RWPE1 (cell line): Measurements from ENCODE around the gene FAM3B.

Experiments used
- CTCF ChIA-PET: fragments of 350-600 bp; sonication (Branson Sonifier 250); formaldehyde crosslinking; extraction: SDS; loops from one replicate; lab custom pipeline; 2021; lab: Yijun Ruan, JAX
- POLR2A ChIA-PET: fragments of 400-600 bp; formaldehyde crosslinking; extraction: SDS; loops from one replicate; lab custom pipeline; 2020; ENCODE audit warnings: antibody characterized with exemption; ENCODE audit not compliant: low non-redundant PET; lab: Yijun Ruan, JAX
- DNase-seq: peaks from one replicate; pipeline ENCODE4 v3.0.0; 2012; ENCODE audit warnings: low spot score
- H3K27ac ChIP-seq: fragments of 450-650 bp; 2 replicates; pipeline ENCODE4 v1.5.1; 2017
- TF ChIP-seq, protein P1 (sequence below): fragments of 450-650 bp; conservative IDR thresholded peaks from 2 replicates; pipeline ENCODE4 v1.5.1; 2017; ENCODE audit warnings: low read depth, mild to moderate bottlenecking

The FAM3B gene

DNA sequence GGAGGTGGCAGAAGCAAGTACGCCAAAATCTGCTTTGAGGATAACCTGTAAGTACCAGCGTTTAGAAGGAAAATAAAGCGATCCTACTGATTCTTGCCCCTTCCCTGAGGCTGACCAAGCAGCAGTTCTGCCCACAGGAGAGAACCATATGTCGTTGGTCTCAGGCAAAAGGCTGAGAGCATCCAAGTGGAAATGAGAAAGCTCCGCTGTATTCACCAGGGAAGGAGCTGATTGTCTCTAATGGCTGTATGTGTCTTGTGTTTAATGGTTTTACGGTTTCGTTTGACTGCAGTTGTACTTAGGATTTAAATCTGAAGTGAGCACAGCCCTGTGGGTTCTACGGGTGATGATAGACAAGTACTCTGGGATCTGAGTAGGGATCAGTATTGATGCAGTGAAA is 21.9 kb downstream of the FAM3B start:
- DNase-seq = no peak
- CTCF ChIA-PET = no interaction called here
- POLR2A ChIA-PET = no interaction called here
- TF ChIP-seq, protein P1, sequence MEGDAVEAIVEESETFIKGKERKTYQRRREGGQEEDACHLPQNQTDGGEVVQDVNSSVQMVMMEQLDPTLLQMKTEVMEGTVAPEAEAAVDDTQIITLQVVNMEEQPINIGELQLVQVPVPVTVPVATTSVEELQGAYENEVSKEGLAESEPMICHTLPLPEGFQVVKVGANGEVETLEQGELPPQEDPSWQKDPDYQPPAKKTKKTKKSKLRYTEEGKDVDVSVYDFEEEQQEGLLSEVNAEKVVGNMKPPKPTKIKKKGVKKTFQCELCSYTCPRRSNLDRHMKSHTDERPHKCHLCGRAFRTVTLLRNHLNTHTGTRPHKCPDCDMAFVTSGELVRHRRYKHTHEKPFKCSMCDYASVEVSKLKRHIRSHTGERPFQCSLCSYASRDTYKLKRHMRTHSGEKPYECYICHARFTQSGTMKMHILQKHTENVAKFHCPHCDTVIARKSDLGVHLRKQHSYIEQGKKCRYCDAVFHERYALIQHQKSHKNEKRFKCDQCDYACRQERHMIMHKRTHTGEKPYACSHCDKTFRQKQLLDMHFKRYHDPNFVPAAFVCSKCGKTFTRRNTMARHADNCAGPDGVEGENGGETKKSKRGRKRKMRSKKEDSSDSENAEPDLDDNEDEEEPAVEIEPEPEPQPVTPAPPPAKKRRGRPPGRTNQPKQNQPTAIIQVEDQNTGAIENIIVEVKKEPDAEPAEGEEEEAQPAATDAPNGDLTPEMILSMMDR = no peak
- no peak overlapping the region for H3K27ac ChIP-seq

DNA sequence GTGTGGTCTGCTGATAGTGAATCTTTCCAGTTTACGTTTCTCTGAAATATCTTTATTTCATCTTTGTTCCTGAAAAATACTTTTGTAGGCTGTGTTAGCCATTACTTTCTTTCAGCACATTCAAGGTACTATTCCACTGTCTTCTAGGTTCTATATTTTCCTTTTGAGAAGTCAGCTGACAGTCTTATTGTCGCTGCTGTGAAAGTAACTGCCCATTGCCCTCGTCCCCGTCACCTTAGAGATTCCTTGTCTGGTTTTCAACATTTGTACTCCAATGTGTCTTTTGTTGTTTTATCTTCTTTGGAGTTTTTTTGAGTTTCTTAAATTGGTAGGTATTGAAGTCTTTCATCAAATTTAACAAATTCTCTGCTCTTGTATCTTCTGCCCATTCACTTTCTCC is 25.4 kb downstream of the FAM3B start:
- TF ChIP-seq, protein P1 = no peak
- DNase-seq = no peak
- no peak overlapping the region for H3K27ac ChIP-seq
- CTCF ChIA-PET = no interaction called here
- POLR2A ChIA-PET = no interaction called here

DNA sequence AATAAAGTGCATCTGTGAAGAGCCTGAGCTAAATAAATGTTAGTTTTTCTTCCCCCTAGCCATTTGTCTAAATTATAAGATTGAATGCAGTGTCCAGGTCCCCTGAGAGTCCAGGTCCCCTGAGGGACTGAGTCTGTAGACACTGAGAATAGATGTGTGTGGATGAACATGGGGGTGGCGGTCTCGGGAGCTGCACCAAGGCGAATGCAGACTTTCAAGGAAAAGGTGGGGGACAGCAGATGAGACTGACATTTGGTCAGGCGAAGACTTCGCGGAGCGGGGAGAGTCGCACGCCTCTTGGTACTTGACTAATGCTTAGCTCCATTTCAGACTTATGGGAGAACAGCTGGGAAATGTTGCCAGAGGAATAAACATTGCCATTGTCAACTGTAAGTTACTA is 27.5 kb downstream of the FAM3B start:
- CTCF ChIA-PET = no interaction called here
- POLR2A ChIA-PET = no interaction called here
- DNase-seq = no peak
- H3K27ac ChIP-seq = no peak overlapping the region
- TF ChIP-seq, protein P1 = no peak

DNA sequence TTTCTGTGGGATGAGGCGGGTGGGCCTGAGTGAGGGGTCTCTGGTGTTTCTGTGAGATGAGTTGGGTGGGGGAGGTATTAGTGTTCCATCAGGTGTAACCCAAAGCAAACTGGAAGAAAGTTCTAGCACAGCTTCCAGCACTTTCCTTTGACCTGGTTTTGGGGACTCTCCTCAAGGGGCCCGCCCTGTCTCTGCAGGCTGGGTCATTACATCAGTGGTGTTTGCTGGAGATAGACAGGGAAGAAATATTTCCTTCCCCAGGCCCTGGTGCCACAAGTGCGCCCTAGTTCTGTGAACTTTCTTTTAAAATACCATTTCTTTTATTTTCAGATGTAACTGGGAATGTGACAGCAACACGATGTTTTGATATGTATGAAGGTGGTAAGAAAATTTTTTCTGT is 28.8 kb downstream of the FAM3B start:
- POLR2A ChIA-PET = no interaction called here
- CTCF ChIA-PET = no interaction called here
- no peak overlapping the region for H3K27ac ChIP-seq
- TF ChIP-seq, protein P1 = no peak
- no peak for DNase-seq

DNA sequence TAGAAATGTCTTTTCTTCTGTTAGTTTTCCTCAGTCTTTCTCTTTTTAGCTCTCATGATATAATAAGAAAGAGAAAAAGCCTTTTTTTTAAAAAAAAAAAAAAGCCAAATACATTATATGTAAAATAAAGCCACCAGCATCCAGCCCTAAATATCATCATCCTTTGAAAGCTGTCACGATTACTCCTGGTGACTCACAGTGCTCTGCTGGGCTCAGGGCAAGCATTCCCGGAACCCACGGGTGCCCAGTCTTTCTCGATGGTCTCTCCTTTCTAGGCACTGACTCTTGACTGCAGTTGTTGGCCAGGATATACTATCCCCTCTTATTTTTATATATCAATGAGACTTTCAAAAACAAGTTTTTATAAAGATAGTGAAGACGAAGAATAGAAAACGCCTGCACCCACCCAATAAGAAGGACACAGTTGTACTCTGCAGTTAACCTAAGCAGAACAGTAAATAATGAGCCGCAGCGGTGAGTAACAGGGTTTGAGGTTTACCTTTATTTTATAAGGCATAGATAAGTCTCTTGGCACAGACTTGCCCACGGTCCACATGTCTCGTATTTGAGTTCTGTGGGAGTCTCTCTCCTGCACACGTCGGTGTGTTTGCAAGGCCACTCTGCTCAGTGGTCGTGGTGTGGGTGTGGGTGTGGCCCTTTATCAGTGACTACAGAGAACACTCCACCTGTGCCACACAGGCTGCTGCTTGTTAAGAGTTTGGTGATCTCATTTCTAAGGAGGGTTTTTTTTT is 29.5 kb downstream of the FAM3B start:
- DNase-seq = no peak
- ChIA-PET POLR2A (no interaction called here), CTCF (interaction anchor here (0.6 kb wide), 1 partner anchor 57 kb away, joined by 4 read pairs; no protein-coding TSS in a partner anchor)
- no peak overlapping the region for H3K27ac ChIP-seq
- TF ChIP-seq, protein P1 = no peak

DNA sequence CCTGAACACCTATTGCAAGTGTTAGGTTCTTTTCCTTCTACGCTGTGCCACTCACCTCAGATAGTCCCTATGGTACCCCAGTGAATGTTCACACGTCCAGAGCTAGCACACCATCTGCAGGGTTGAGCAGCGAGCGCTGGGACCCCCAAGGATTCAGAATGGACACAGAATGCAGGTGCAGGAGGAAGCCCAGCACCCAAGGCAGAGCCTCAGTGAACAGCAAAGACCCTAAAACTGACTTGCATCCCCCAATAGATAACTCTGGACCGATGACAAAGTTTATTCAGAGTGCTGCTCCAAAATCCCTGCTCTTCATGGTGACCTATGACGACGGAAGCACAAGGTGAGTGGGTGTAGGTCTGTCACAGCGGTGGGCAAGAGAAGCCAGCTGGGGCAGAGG is 30.2 kb downstream of the FAM3B start:
- TF ChIP-seq, protein P1 = no peak
- ChIA-PET POLR2A (no interaction called here), CTCF (no interaction called here)
- DNase-seq = no peak
- no peak overlapping the region for H3K27ac ChIP-seq
